GM23248 (cell line): ENCODE data around the gene C14orf93.
"Not testable (repeated sequence)": the region's sequence is repeated elsewhere in the genome, so short reads cannot be mapped to it uniquely, and the experiment has no call there.

Experiments
- EZH2 ChIP-seq: fragments of 200-600 bp; sonication (generic); IDR thresholded peaks from 2 replicates; pipeline ENCODE4 v1.6.1; 2018; ENCODE audit warnings: antibody characterized with exemption, mild to moderate bottlenecking; ENCODE audit not compliant: insufficient read depth, poor library complexity, severe bottlenecking
- EZH2phosphoT487 ChIP-seq: fragments of 200-600 bp; sonication (generic); IDR thresholded peaks from 2 replicates; pipeline ENCODE4 v1.6.1; 2018; ENCODE audit warnings: antibody characterized with exemption, moderate library complexity, mild to moderate bottlenecking, low read depth; ENCODE audit not compliant: insufficient read depth

DNA sequence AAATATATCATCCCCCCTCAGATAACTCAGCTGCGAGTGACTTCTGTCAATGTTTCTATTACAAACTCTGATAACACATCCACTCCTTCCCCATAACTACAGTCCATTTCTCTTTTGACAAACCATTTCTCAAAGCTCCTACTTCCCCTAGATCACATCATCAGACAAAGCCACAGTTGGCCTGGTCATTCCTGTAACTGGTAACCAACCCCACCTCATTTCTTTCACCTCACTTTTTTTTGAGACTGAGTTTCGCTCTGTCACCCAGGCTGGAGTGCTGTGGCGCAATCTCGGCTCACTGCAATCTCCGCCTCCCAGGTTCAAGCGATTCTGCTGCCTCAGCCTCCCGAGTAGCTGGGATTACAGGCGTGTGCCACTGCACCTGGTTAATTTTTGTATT lies 58.1 kb downstream of the C14orf93 start:
- TF ChIP-seq EZH2, EZH2phosphoT487: not testable (repeated sequence)
